Chondrocyte (in vitro differentiated cells): Measurements from ENCODE around the gene CTNND1. TPM values are rescaled to one million over a fixed set of nuclear protein-coding genes. Genes with fewer than 3 reads are reported as not detected.

Source experiments
- DNase-seq: peaks from one replicate; pipeline ENCODE4 v3.0.0; 2021; ENCODE audit warnings: mixed read lengths, low spot score
- H3K27ac Mint-ChIP-seq: one replicate; pipeline ENCODE4 v1.8.0; 2021; ENCODE audit warnings: mild to moderate bottlenecking, moderate library complexity, mixed read lengths; ENCODE audit not compliant: unreplicated experiment
- H3K27me3 Mint-ChIP-seq: 2 replicates; pipeline ENCODE4 v1.8.0; 2021; ENCODE audit warnings: low read depth, mixed read lengths
- H3K36me3 Mint-ChIP-seq: 2 replicates; pipeline ENCODE4 v1.8.0; 2021; ENCODE audit warnings: low read depth, mixed read lengths
- H3K4me1 Mint-ChIP-seq: 2 replicates; pipeline ENCODE4 v1.8.0; 2021; ENCODE audit warnings: low read depth, mild to moderate bottlenecking, mixed read lengths
- H3K4me3 Mint-ChIP-seq: one replicate; pipeline ENCODE4 v1.8.0; 2021; ENCODE audit warnings: mild to moderate bottlenecking, moderate library complexity, mixed read lengths; ENCODE audit not compliant: unreplicated experiment
- H3K9me3 Mint-ChIP-seq: 2 replicates; pipeline ENCODE4 v1.8.0; 2021; ENCODE audit warnings: low read depth, mixed read lengths
- CTCF ChIP-seq: fragments of 200-600 bp; sonication (generic); IDR thresholded peaks from 2 replicates; pipeline ENCODE4 v1.5.0; 2021; ENCODE audit warnings: antibody characterized with exemption, mild to moderate bottlenecking, moderate library complexity
- total RNA-seq: library from RNA; stranded (reverse); gene quantifications from 3 replicates; pipeline ENCODE4 v1.2.1, GENCODE V29; 2021

The CTNND1 gene
- total RNA-seq, 1 donor from 2014 or later: 126 TPM

- Mint-ChIP-seq H3K36me3 (no peaks in the 10 kb centered on the region), H3K27ac (no peak overlapping the region)
Observed at GRCh38 chr11:57727185-57727584, 34.4 kb upstream of the CTNND1 start.

GRCh38 chr11:57728829-57729228 lies 32.8 kb upstream of the CTNND1 start:
- Mint-ChIP-seq H3K4me1 (no peaks in the 10 kb centered on the region), H3K9me3 (no peaks in the 10 kb centered on the region), H3K27ac (no peak overlapping the region), H3K36me3 (no peaks in the 10 kb centered on the region), H3K4me3 (no peak overlapping the region), H3K27me3 (no peaks in the 10 kb centered on the region)
- no peak for TF ChIP-seq CTCF
- DNase-seq: no peak

More at GRCh38 chr11:57727185-57727584, 34.4 kb upstream of the CTNND1 start:
- DNase-seq: no peak
- Mint-ChIP-seq H3K4me3 (no peak overlapping the region), H3K9me3 (no peaks in the 10 kb centered on the region), H3K27me3 (no peaks in the 10 kb centered on the region), H3K4me1 (no peaks in the 10 kb centered on the region)
- no peak for TF ChIP-seq CTCF

GRCh38 chr11:57729479-57729878 lies 32.1 kb upstream of the CTNND1 start:
- no peaks in the 10 kb centered on the region for H3K4me1 Mint-ChIP-seq
- no peak for TF ChIP-seq CTCF
- DNase-seq: no peak
- no peak overlapping the region for H3K4me3 Mint-ChIP-seq
- H3K27ac Mint-ChIP-seq: no peak overlapping the region
- no peaks in the 10 kb centered on the region for H3K9me3 Mint-ChIP-seq
- H3K27me3 Mint-ChIP-seq: no peaks in the 10 kb centered on the region
- no peaks in the 10 kb centered on the region for H3K36me3 Mint-ChIP-seq

GRCh38 chr11:57732661-57733060 lies 28.9 kb upstream of the CTNND1 start:
- no peak for DNase-seq
- Mint-ChIP-seq H3K27ac (no peak overlapping the region), H3K4me1 (no peaks in the 10 kb centered on the region), H3K4me3 (no peak overlapping the region), H3K36me3 (no peaks in the 10 kb centered on the region), H3K27me3 (no peaks in the 10 kb centered on the region), H3K9me3 (no peaks in the 10 kb centered on the region)
- TF ChIP-seq CTCF: no peak

GRCh38 chr11:57735619-57736298 lies 25.8 kb upstream of the CTNND1 start:
- H3K27me3 Mint-ChIP-seq: no peaks in the 10 kb centered on the region
- DNase-seq: no peak
- peaks cover 7% of the 10 kb centered on the region for H3K36me3 Mint-ChIP-seq
- H3K4me1 Mint-ChIP-seq: peaks cover 4% of the 10 kb centered on the region
- H3K27ac Mint-ChIP-seq: no peak overlapping the region
- no peak for TF ChIP-seq CTCF
- H3K4me3 Mint-ChIP-seq: no peak overlapping the region
- H3K9me3 Mint-ChIP-seq: no peaks in the 10 kb centered on the region
